Activated naive CD4-positive, alpha-beta T cell treated with anti-CD3 and anti-CD28 coated beads, Interleukin-2, amount 50 U/mL, for 24 hours (primary cell): ENCODE results near the gene FTH1.
"Not testable (repeated sequence)": the region's sequence is repeated elsewhere in the genome, so short reads cannot be mapped to it uniquely, and the experiment has no call there.

Experiments
- H3K27ac Mint-ChIP-seq: one replicate; pipeline ENCODE4 v1.8.0; 2021; ENCODE audit warnings: mild to moderate bottlenecking, mixed read lengths
- H3K27me3 Mint-ChIP-seq: one replicate; pipeline ENCODE4 v1.8.0; 2021; ENCODE audit warnings: mixed read lengths
- H3K36me3 Mint-ChIP-seq: one replicate; pipeline ENCODE4 v1.8.0; 2021; ENCODE audit warnings: mixed read lengths
- H3K4me1 Mint-ChIP-seq: one replicate; pipeline ENCODE4 v1.8.0; 2021; ENCODE audit warnings: mixed read lengths
- H3K4me3 Mint-ChIP-seq: one replicate; pipeline ENCODE4 v1.8.0; 2021; ENCODE audit warnings: mild to moderate bottlenecking, mixed read lengths
- H3K9me3 Mint-ChIP-seq: one replicate; pipeline ENCODE4 v1.8.0; 2021; ENCODE audit warnings: mixed read lengths

The FTH1 gene

GRCh38 chr11:61959678-61960077 lies 7.8 kb downstream of the FTH1 start:
- Mint-ChIP-seq H3K4me1 (peaks cover 28% of the 10 kb centered on the region), H3K27ac (no peak overlapping the region), H3K36me3 (peaks cover 10% of the 10 kb centered on the region)

GRCh38 chr11:61959114-61959513 lies 8.3 kb downstream of the FTH1 start:
- H3K4me1 Mint-ChIP-seq: peaks cover 23% of the 10 kb centered on the region
- H3K4me3 Mint-ChIP-seq: no peak overlapping the region
- peaks cover 2% of the 10 kb centered on the region for H3K27me3 Mint-ChIP-seq
- peaks cover 7% of the 10 kb centered on the region for H3K36me3 Mint-ChIP-seq
- H3K9me3 Mint-ChIP-seq: no peaks in the 10 kb centered on the region
- H3K27ac Mint-ChIP-seq: peak overlapping the region; percentile 38

More at GRCh38 chr11:61959678-61960077, 7.8 kb downstream of the FTH1 start:
- Mint-ChIP-seq H3K4me3 (no peak overlapping the region), H3K27me3 (no peaks in the 10 kb centered on the region), H3K9me3 (no peaks in the 10 kb centered on the region)

GRCh38 chr11:61958590-61958989 lies 8.8 kb downstream of the FTH1 start:
- H3K27ac Mint-ChIP-seq: no peak overlapping the region
- H3K4me3 Mint-ChIP-seq: no peak overlapping the region
- peaks cover 17% of the 10 kb centered on the region for H3K4me1 Mint-ChIP-seq
- H3K27me3 Mint-ChIP-seq: peaks cover 2% of the 10 kb centered on the region
- H3K9me3 Mint-ChIP-seq: no peaks in the 10 kb centered on the region
- H3K36me3 Mint-ChIP-seq: peaks cover 3% of the 10 kb centered on the region

GRCh38 chr11:61957021-61957770 lies 10.2 kb downstream of the FTH1 start:
- H3K27ac Mint-ChIP-seq: no peak overlapping the region
- no peaks in the 10 kb centered on the region for H3K9me3 Mint-ChIP-seq
- no peaks in the 10 kb centered on the region for H3K36me3 Mint-ChIP-seq
- H3K27me3 Mint-ChIP-seq: peaks cover 2% of the 10 kb centered on the region
- no peak overlapping the region for H3K4me3 Mint-ChIP-seq
- H3K4me1 Mint-ChIP-seq: peaks cover 5% of the 10 kb centered on the region

GRCh38 chr11:61956191-61957020 lies 11.0 kb downstream of the FTH1 start:
- Mint-ChIP-seq H3K36me3 (no peaks in the 10 kb centered on the region), H3K9me3 (no peaks in the 10 kb centered on the region), H3K27ac (no peak overlapping the region), H3K4me3 (peak overlapping the region; percentile 11), H3K27me3 (peaks cover 2% of the 10 kb centered on the region), H3K4me1 (peaks cover 5% of the 10 kb centered on the region)

GRCh38 chr11:61955422-61956135 lies 11.9 kb downstream of the FTH1 start:
- Mint-ChIP-seq H3K4me3 (peak overlapping the region; percentile 33), H3K36me3 (no peaks in the 10 kb centered on the region), H3K9me3 (no peaks in the 10 kb centered on the region), H3K4me1 (peaks cover 5% of the 10 kb centered on the region), H3K27ac (no peak overlapping the region), H3K27me3 (peaks cover 2% of the 10 kb centered on the region)

- Mint-ChIP-seq H3K36me3 (no peaks in the 10 kb centered on the region), H3K27ac (no peak overlapping the region)
Observed at GRCh38 chr11:61954851-61955421, 12.5 kb downstream of the FTH1 start.

GRCh38 chr11:61954106-61954850 lies 13.2 kb downstream of the FTH1 start:
- Mint-ChIP-seq H3K4me1 (peaks cover 5% of the 10 kb centered on the region), H3K27me3 (peaks cover 2% of the 10 kb centered on the region), H3K4me3 (no peak overlapping the region), H3K36me3 (no peaks in the 10 kb centered on the region), H3K9me3 (no peaks in the 10 kb centered on the region), H3K27ac (no peak overlapping the region)

More at GRCh38 chr11:61954851-61955421, 12.5 kb downstream of the FTH1 start:
- no peaks in the 10 kb centered on the region for H3K9me3 Mint-ChIP-seq
- H3K4me1 Mint-ChIP-seq: peaks cover 5% of the 10 kb centered on the region
- no peak overlapping the region for H3K4me3 Mint-ChIP-seq
- H3K27me3 Mint-ChIP-seq: peaks cover 2% of the 10 kb centered on the region

- H3K4me1 Mint-ChIP-seq, H3K36me3 Mint-ChIP-seq, H3K27ac Mint-ChIP-seq, H3K27me3 Mint-ChIP-seq, H3K4me3 Mint-ChIP-seq, H3K9me3 Mint-ChIP-seq: not testable (repeated sequence)
Observed at GRCh38 chr11:61953632-61954031, 13.8 kb downstream of the FTH1 start.

- Mint-ChIP-seq H3K4me1 (no peaks in the 10 kb centered on the region), H3K27ac (no peak overlapping the region), H3K4me3 (no peak overlapping the region), H3K9me3 (no peaks in the 10 kb centered on the region), H3K27me3 (peaks cover 2% of the 10 kb centered on the region), H3K36me3 (no peaks in the 10 kb centered on the region)
Observed at GRCh38 chr11:61952882-61953281, 14.6 kb downstream of the FTH1 start.

- Mint-ChIP-seq H3K9me3 (no peaks in the 10 kb centered on the region), H3K4me1 (no peaks in the 10 kb centered on the region), H3K27me3 (peaks cover 2% of the 10 kb centered on the region), H3K27ac (no peak overlapping the region), H3K4me3 (no peak overlapping the region), H3K36me3 (no peaks in the 10 kb centered on the region)
Observed at GRCh38 chr11:61951484-61952135, 15.8 kb downstream of the FTH1 start.

GRCh38 chr11:61950035-61950547 lies 17.3 kb downstream of the FTH1 start, which contains the start of gene BEST1:
BEST1 (plus strand) TSS chr11:61950351; CDS start chr11:61951807, 1,456 bp downstream.
- Mint-ChIP-seq H3K4me1 (no peaks in the 10 kb centered on the region), H3K27ac (no peak within 1 kb of the TSS)

GRCh38 chr11:61949169-61950034 lies 18.0 kb downstream of the FTH1 start:
- H3K27ac Mint-ChIP-seq: no peak overlapping the region

More at GRCh38 chr11:61950035-61950547, 17.3 kb downstream of the FTH1 start, which contains the start of gene BEST1:
- Mint-ChIP-seq H3K36me3 (no peaks in the 10 kb centered on the region), H3K9me3 (no peaks in the 10 kb centered on the region), H3K27me3 (peaks cover 2% of the 10 kb centered on the region), H3K4me3 (no peak within 1 kb of the TSS)

More at GRCh38 chr11:61949169-61950034, 18.0 kb downstream of the FTH1 start:
- H3K4me3 Mint-ChIP-seq: no peak overlapping the region
- no peaks in the 10 kb centered on the region for H3K9me3 Mint-ChIP-seq
- H3K27me3 Mint-ChIP-seq: peaks cover 1% of the 10 kb centered on the region
- no peaks in the 10 kb centered on the region for H3K36me3 Mint-ChIP-seq
- no peaks in the 10 kb centered on the region for H3K4me1 Mint-ChIP-seq
